HG03457 (cell line): ENCODE measurements around the gene GARIN5B.

Experiments used
- ATAC-seq: cut with Tn5 transposase; IDR thresholded peaks from one replicate; pipeline ENCODE4 v1.9.1; 2021; ENCODE audit warnings: moderate number of reproducible peaks; ENCODE audit not compliant: unreplicated experiment

GARIN5B gene

DNA sequence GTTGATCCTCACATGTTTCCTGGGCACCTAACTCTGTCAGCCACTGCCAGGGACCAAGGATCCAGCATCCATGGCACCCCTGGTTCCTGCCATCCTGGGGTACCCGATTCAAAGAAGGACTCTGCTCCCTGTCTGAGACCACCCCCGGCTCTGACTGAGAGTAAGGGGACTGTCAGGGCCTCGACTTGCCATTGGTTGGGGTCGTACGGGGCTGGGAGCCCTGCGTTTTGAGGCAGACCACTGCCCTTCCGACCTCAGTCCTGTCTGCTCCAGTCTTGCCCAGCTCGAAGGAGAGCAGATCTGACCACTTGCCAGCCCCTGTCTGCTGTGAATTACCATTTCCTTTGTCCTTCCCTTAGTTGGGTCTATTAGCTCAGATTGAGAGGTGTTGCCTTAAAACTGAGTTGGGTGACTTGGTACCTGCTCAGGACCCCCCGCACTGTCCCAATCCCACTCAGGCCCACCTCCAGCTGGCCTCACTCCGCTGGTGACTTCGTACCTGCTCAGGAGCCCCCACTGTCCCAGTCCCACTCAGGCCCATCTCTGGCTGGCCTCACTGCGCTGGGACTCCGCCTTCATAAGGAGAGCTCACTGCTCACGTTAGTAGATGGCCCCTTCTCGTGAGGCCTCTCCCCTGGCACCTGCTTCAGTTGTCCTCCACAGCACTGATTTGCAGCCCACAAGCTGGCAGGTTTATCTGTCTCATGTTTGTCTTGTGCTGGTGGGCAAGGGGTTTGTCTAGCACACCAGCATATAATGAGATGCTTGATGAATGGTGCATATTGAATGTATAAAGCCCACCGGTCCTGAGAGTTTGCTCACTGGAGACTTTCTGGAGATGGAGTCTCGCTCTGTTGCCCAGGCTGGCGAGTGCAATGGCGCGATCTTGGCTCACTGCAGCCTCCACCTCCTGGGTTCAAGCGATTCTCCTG is 26.6 kb upstream of the GARIN5B start:
- ATAC-seq: no peak

DNA sequence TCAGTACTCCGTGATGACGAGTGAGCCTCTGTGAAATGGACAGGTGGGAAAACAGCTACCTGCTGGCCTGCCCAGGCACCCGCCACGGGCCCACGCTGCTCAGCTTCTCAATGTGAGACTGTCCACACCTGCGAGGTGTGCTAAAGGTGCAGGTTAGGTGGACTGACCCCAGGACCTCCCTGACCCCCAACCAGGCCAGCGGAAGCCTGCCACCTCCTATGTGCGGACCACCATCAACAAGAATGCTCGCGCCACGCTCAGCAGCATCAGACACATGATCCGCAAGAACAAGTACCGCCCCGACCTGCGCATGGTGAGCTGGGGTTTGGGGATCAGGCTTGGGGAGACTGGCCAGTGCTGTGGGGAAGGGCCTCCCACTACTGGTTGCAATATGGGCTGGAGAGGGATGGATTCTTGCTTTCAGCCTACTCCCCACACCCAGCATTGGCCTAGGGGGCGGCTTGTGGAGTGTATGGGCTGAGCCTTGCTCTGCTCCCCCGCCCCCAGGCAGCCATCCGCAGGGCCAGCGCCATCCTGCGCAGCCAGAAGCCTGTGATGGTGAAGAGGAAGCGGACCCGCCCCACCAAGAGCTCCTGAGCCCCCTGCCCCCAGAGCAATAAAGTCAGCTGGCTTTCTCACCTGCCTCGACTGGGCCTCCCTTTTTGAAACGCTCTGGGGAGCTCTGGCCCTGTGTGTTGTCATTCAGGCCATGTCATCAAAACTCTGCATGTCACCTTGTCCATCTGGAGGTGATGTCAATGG is 24.9 kb upstream of the GARIN5B start:
- no peak for ATAC-seq

DNA sequence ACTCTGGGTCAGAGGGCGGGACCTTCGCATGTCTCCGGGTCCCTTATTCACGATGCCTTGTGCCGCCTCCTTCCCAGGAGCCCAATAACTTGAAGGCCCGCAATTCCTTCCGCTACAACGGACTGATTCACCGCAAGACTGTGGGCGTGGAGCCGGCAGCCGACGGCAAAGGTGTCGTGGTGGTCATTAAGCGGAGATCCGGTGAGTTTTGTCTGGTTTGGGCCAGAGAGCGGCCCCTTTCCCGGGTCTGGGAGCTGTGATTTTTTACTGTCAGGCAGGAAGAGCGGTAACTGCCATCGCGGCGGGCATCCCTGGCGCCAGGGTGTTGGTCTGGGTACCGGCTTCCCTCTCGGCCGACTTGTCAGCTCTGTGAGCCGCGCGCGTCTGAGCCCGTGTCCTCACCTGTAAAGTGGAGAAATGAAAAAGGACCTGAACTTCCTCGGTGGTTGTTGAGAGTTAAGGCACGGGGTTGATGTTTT is 23.5 kb upstream of the GARIN5B start:
- ATAC-seq: no peak

DNA sequence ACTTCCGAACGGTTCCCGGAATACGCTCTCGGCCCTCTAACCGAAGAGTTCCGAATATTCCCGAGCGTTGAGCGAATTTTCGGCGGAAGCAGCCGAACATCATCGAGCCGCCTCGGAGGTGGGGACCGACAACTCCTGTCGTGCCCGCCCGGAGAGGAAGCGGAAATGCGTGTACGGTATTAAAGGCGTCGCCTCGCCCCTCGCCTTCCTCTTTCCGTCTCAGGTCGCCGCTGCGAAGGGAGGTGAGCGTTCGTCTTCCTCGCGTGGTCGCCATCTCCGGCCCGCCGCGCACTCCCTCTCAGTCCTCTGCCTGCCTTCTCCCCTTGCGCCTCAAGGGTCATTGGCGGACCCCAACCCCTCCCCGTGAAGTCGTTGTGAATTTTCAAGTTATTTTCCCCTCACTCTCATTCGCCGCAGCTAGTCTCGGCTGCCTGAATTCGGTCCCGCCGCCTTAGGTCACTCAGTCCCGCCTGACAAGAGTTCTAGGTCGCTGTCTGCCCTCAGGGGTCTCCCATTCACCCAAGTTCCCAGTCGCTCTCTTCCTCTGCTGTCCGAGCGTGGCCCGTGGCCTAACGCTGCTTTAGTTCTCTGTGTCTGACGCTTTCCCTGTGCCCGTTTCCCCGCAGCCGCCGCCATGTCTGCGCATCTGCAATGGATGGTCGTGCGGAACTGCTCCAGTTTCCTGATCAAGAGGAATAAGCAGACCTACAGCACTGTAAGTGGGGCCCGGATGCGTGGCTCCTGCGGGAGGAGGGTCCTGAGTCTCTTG is 22.8 kb upstream of the GARIN5B start, which contains the start of gene RPL28:
Gene RPL28, plus strand, starts transcription at position 209 of the 769 bp plus-strand sequence. Its CDS starts 426 bp downstream, at position 635.
- ATAC-seq: peak; percentile 53

DNA sequence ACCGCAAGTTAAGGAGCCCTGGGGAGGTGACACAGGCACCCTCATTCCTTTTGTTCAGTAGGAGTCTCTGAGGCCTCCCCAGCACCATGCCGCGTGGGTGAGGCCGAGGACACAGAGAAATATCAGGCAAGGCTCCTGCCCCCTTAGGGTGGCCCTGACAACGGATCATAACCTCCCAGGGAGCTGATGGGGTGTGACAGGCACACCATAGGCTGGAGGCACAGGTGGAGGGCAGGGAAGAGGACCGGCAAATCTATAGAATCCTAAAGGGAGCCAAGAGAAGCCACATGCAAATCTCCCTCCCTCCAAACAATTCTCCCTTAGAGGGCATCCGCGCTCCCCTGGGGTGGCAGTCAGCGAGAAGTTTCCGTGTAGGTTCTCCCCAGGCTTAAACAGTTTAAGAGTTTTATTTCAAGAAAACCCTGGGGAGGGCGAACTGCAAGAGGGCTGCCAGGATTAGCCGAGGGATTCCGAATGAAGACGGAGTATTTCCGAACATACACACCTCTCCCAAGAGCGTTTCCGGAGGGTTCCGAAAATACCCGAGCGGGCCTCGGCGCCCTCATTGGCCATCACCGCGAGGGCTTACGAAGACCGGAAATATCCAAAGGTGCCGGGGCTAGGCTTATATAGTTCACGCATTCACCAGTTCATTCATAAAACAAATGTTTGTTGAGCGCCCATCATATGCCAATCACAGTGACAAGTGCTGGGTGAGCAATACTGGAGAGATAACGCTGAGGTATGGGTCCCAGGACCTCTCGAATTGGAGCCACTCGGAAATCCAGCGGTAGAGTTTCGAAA is 22.1 kb upstream of the GARIN5B start:
- ATAC-seq: peak; percentile 36

DNA sequence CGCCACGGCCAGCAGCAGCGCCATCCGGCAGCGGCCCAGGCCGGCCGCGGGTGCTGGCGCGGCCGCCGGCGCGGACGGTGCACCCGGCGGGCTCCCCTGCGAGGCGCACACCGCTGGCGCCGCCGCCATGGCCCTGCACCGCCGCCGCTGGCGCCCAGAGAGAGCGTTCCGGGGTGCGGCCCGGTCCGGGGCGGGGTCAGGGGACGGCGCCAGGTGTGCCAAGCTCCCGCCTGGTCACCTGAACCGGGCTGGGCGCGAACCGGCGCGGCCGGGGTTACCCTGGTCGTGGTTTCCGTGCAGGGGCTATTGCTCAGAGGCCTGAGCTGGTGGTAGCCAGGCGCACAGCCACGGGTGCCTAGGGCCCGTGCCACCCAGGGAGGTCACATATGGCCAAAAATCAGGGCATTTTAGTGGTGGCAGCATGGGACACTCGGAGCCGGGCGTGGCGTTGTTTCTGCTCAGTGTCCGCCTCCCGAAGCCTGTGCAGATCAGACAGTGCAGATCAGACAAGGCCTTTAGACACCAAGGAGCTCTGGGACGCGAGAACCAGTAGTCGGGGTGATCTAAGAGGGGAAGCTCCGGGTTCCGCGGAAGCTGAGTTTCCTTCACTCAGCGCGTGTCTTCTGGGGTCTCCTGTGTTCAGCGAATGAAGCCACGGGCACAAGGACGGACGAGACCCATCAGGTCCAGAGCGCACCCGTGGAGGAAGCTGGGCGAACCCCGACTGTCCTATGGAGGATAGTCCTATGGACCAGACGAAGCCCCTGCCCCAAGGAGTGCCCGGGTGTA is 21.3 kb upstream of the GARIN5B start, which contains the start of gene TMEM238:
Gene TMEM238, minus strand, starts transcription at position 162 of the 789 bp plus-strand sequence. Its CDS starts 33 bp downstream, at position 129.
- ATAC-seq: no peak

DNA sequence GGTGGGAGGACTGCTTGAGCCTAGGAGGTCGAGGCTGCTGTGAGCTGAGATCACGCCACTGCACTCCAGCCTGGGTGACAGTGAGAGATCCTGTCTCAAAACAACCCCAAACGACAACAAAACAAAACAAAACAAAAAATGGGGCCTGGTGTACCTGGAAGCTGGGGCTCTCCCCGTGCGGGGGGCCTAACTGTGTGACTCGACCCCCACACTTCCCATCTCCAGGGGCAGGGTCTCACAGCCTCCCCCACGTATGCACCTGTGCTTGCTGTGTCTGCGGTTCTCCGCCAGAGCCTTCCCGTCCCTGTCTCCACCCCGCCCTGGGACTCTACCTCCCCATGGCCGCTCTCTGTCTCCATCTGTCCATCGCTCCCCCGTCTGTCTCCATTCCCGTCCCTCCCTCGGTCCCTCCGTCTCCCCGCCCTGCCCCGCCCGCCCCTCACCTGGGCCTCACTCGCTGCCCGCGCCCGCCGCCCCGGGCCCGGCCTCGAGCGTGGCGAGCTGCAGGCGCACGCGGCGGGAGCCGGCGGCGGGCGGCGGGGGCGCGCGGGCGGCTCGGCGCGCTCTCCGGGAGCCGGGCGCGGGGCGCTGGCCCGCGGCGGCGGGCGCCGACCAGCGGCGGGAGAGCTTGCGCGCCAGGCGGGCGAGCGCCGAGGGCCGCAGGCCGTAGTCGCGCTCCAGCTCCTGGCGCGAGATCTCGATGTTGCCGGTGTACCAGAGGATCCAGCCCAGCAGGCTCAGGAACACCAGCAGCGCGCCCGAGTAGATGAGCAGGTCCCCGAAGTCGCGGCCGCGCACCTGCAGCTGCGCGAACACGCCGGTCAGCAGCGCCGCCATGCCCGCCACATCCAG is 20.4 kb upstream of the GARIN5B start:
- no peak for ATAC-seq

DNA sequence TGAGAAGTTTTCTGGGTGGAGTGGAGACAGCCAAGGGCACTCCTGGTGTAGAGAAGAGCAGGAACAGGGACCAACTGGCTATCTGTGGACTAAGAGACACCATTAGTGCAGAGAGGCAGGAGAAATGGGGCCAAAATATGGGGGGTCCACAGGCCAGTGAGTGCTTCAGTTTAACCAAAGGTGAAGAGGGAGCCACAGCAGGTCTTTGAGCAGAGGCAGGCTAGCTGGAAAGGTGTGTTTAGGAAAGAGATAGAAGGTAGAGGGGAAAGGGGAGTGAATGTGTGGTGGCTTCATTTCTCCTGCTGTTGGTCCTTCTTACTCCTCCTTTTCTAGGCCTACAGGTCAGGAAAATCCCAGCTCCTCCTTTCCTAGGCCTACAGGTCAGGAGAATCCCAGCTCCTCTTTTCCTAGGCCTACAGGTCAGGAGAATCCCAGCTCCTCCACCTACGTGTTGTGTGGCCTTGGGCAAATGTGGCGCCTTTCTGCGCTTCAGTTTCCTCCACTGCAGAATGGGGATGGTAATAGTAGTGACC is 19.5 kb upstream of the GARIN5B start:
- ATAC-seq: no peak

DNA sequence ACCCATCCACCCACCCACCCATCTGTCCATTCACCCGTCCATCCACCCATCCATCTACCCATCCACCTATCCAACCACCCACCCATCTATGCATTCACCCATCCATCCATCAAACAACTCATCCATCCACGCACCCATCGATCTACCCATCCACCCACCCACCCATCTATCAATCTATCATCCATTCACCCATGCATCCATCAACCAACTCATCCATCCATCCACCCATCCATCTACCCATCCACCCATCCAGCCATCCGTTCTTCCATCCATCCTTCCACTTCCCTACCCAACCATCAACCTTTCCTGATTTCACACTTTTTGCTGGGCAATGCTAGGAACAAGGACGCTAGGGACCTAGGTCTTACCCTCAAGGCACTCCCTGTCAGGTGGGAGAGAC is 19.0 kb upstream of the GARIN5B start:
- no peak for ATAC-seq

DNA sequence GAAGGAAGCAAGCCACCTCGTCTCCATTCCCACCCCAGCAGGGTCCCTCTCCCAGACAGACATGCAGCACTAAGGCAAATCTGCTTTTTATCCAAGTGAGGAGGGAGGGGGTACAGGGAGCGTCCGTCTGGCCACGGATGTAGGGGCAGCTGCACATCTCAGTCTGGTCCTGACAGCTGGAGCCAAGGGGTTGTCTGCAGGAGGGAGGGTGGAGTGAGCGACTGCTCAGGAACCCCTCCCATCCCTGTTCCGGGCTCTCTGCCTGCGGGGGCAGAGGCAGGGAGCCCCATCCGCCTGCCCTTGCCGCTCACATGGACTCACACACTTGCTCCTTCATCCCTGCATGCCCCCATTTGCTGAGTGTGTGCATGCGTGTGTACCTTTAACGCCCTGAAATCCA is 16.1 kb upstream of the GARIN5B start:
- no peak for ATAC-seq

DNA sequence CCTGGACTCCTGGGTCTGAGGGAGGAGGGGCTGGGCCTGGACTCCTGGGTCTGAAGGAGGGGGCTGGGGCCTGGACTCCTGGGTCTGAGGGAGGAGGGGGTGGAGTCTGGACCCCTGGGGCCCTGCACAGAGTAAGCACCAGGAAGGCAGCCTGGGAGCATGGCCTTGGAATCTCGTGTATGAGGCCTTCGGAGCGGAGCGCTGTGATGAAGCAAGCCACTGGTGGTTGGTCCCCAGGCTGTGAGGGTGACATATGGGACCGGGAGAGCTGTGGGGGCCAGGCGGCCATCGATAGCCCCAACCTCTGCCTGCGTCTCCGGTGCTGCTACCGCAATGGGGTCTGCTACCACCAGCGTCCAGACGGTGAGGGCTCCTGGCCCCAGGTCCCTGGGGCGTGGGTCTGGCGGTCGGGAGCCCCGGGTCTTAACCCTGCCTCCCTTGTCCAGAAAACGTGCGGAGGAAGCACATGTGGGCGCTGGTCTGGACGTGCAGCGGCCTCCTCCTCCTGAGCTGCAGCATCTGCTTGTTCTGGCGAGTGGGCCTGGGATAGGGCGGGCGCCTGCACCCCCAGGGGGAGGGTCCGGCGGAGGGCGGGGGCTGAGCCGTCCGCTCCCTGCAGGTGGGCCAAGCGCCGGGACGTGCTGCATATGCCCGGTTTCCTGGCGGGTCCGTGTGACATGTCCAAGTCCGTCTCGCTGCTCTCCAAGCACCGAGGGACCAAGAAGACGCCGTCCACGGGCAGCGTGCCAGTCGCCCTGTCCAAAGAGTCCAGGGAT is 14.5 kb upstream of the GARIN5B start:
- no peak for ATAC-seq

DNA sequence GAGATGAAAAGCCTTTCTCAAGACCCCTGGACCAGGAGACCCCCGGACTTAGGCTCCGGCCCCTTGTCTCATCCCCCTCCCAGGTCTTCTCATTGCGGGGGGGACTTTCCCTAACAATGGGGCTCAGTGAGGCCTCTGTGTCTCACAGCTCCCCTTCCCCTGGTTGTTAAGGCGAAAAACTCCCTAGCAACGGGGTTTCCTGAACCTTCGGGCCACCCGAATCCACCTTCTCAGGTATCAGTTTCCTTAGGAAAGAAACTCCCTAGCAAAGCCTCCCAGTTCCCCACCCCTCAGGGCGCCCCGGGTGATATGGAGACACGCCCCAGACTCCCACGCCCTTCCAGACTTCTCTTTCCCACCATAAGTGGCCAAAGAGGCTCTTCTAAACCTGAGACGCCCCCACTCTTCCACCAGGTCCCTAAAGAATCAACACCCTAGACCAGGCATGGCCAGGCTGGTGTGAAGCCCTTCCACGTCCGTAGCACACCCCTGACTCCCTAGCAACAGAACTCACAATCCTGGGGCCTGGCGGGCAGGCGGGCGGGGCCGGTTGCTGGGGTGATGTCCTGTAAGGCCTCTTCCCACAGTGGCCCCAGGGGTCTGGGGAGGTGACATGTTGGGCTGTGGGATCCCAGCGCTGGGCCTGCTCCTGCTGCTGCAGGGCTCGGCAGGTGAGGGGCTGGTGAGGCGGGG is 13.3 kb upstream of the GARIN5B start, which contains the start of gene TMEM190:
Gene TMEM190, plus strand, starts transcription at position 586 of the 693 bp plus-strand sequence. Its CDS starts 28 bp downstream, at position 614.
- ATAC-seq: no peak

DNA sequence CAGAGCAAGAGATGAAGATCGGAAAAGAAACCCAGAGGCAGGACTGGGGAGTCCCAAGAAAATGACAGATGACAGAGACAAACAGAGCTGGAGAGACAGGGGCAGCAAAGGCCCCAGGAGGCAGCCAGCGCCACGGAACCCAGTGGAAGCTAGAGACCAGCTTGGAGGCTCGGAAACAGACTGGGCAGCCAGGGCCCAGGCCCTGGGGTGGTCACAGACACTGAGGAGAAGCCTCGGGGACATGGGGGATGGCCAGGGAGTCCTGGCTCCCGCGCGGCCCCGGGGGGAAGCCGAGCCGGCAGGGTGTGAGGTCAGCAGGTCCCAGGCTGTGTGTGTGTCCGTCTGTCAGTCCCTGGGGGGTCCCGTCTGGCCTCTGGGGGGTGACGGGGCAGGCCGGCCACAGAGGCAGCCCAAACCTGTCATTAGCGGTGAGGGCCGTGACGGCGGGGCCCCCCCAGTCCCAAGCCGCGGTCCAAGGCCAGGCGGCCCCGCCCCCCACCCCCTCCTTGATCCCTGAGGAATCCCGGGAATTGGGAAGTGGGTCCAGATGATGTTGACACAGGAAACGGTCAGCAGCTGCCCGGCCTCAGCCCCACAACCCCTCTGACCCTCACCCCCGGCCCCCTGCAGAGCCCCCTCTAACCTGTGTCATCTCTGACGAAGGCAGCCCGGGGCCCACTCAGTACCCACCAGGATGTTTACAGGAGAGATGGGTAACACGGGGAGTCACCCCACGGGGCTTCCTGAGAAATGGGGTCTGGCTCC is 11.1 kb upstream of the GARIN5B start:
- no peak for ATAC-seq

DNA sequence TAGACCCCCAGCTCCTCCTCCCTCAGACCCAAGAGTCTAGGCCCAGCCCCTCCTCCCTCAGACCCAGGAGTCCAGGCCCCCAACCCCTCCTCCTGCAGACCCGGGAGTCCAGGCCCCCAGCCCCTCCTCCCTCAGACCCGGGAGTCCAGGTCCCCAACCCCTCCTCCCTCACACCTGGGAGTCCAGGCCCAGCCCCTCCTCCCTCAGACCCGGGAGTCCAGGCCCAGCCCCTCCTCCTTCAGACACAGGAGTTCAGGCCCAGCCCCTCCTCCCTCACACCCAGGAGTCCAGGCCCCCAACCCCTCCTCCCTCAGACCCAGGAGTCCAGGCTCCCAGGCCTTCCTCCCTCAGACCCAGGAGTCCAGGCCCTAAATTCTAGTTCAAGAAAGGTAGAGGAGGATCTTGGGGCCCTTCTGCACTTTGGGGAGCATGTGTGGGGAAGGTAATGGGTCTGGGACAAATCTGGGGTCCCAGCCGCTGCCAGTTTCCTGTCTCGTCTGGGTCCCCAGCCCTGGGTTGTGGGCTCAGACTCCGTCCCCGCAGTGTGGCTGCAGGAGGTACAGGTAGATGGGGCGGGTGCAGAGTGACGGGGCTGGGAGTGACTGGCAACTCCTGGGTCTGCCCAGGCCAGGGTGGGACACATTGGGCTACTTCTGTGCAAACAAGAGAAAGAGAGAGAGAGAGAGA is 10.4 kb upstream of the GARIN5B start:
- ATAC-seq: no peak
